Measurements from ENCODE around the gene PLEKHA8. TPM values are rescaled to one million over a fixed set of nuclear protein-coding genes. Genes with fewer than 3 reads are reported as not detected.

The PLEKHA8 gene
- total RNA-seq, 1 experiment from 2014 or later: 8.4 TPM

GRCh38 chr7:30001998-30002397 lies 26.2 kb upstream of the PLEKHA8 start:
- Histone ChIP-seq H3K9me2 (replicated peaks; ENCODE audit: low read length) (no peaks in the 10 kb centered on the region), H3K36me3 (ENCODE audit: low read depth, low read length) (no peaks in the 10 kb centered on the region), H3K27me3 (ENCODE audit: low read length) (no peaks in the 10 kb centered on the region), H4K20me1 (ENCODE audit: low read length) (no peaks in the 10 kb centered on the region), H3K4me2 (ENCODE audit: low read length) (no peak overlapping the region), H3K9me3 (ENCODE audit: low read length) (no peaks in the 10 kb centered on the region), H3K9ac (ENCODE audit: low read length) (no peak overlapping the region), H3K27ac (ENCODE audit: low read length) (no peak overlapping the region), H2AFZ (ENCODE audit: low read length) (no peak overlapping the region), H3K4me3 (ENCODE audit: low read length) (no peak overlapping the region), H3K79me2 (ENCODE audit: low read length) (no peaks in the 10 kb centered on the region), H3K4me1 (ENCODE audit: insufficient read depth, low read length) (no peaks in the 10 kb centered on the region), H3F3A (ENCODE audit: low read length, unreplicated experiment) (no peaks in the 10 kb centered on the region)
- intact Hi-C loops (cut with micrococcal nuclease): no loop called here
- no peak for TF ChIP-seq CTCF (conservative IDR thresholded peaks at IDR 0.05; ENCODE audit: low read depth, low read length)
- TF ChIP-seq EZH2phosphoT487 (IDR thresholded peaks at IDR 0.05; ENCODE audit: borderline replicate concordance, low read length): no peak
- BruUV-seq (replicated peaks): no TSS peak
- DNase-seq (no peak), ATAC-seq (no peak; the same call in 1 of the 2 replicates)
- ChIA-PET CTCF (interaction anchor here (1.1 kb wide), 1 partner anchor 25 kb away, joined by 3 read pairs; the partner anchor contains the start of gene FKBP14), POLR2A (ENCODE audit: unreplicated experiment) (no interaction called here)

- Histone ChIP-seq H3K4me1 (ENCODE audit: insufficient read depth, low read length) (no peaks in the 10 kb centered on the region), H3K36me3 (ENCODE audit: low read depth, low read length) (no peaks in the 10 kb centered on the region), H3F3A (ENCODE audit: low read length, unreplicated experiment) (no peaks in the 10 kb centered on the region), H3K9me3 (ENCODE audit: low read length) (no peaks in the 10 kb centered on the region), H3K4me3 (ENCODE audit: low read length) (no peak overlapping the region), H3K4me2 (ENCODE audit: low read length) (no peak overlapping the region), H4K20me1 (ENCODE audit: low read length) (no peaks in the 10 kb centered on the region), H3K9ac (ENCODE audit: low read length) (no peak overlapping the region), H3K27ac (ENCODE audit: low read length) (no peak overlapping the region), H3K9me2 (replicated peaks; ENCODE audit: low read length) (no peaks in the 10 kb centered on the region), H2AFZ (ENCODE audit: low read length) (no peak overlapping the region), H3K79me2 (ENCODE audit: low read length) (no peaks in the 10 kb centered on the region), H3K27me3 (ENCODE audit: low read length) (no peaks in the 10 kb centered on the region)
- no peak for TF ChIP-seq EZH2phosphoT487 (IDR thresholded peaks at IDR 0.05; ENCODE audit: borderline replicate concordance, low read length)
- no peak for TF ChIP-seq CTCF (conservative IDR thresholded peaks at IDR 0.05; ENCODE audit: low read depth, low read length)
- no peak for TF ChIP-seq EZH2 (IDR thresholded peaks at IDR 0.05; ENCODE audit: low read length, unreplicated experiment)
- intact Hi-C loops (cut with micrococcal nuclease): no loop called here
- CTCF ChIA-PET: interaction anchor here (1.1 kb wide), 1 partner anchor 24 kb away, joined by 3 read pairs; the partner anchor contains the start of gene FKBP14
- no peak for ATAC-seq
- no TSS peak for BruUV-seq (replicated peaks)
- POLR2A ChIA-PET (ENCODE audit: unreplicated experiment): no interaction called here
- DNase-seq: no peak
These were observed 25.1 kb upstream of the PLEKHA8 start for GRCh38 chr7:30003098-30003497.

GRCh38 chr7:30005464-30005863 lies 22.7 kb upstream of the PLEKHA8 start:
- ChIA-PET POLR2A (ENCODE audit: unreplicated experiment) (interaction anchor here (0.6 kb wide), 1 partner anchor 71 kb away, joined by 4 read pairs; no protein-coding TSS in a partner anchor), CTCF (no interaction called here)
- no peak for ATAC-seq
- no peaks in the 10 kb centered on the region for H3K9me2 ChIP-seq (replicated peaks; ENCODE audit: low read length)
- no peaks in the 10 kb centered on the region for H3K36me3 ChIP-seq (ENCODE audit: low read depth, low read length)
- H3K9ac ChIP-seq (ENCODE audit: low read length): no peak overlapping the region
- intact Hi-C loops (cut with micrococcal nuclease): no loop called here
- no peak for TF ChIP-seq CTCF (conservative IDR thresholded peaks at IDR 0.05; ENCODE audit: low read depth, low read length)
- BruUV-seq (replicated peaks): no TSS peak
- H3K27ac ChIP-seq (ENCODE audit: low read length): no peak overlapping the region
- no peaks in the 10 kb centered on the region for H3K9me3 ChIP-seq (ENCODE audit: low read length)
- no peaks in the 10 kb centered on the region for H4K20me1 ChIP-seq (ENCODE audit: low read length)
- no peak overlapping the region for H2AFZ ChIP-seq (ENCODE audit: low read length)
- H3K4me2 ChIP-seq (ENCODE audit: low read length): no peak overlapping the region
- DNase-seq: no peak
- no peaks in the 10 kb centered on the region for H3F3A ChIP-seq (ENCODE audit: low read length, unreplicated experiment)
- H3K27me3 ChIP-seq (ENCODE audit: low read length): no peaks in the 10 kb centered on the region
- H3K79me2 ChIP-seq (ENCODE audit: low read length): no peaks in the 10 kb centered on the region
- H3K4me1 ChIP-seq (ENCODE audit: insufficient read depth, low read length): no peaks in the 10 kb centered on the region
- no peak overlapping the region for H3K4me3 ChIP-seq (ENCODE audit: low read length)

Data from PC-3 (cell line).